RPMI8226 (cell line): Measurements from ENCODE around the gene MLXIPL.
A peak's percentile ranks its signal among the peaks of the same experiment; 100 is the strongest.
"Not testable (repeated sequence)": the region's sequence is repeated elsewhere in the genome, so short reads cannot be mapped to it uniquely, and the experiment has no call there.

Experiments used
- DNase-seq: peaks from one replicate; pipeline ENCODE4 v3.0.0-alpha.2; 2015

MLXIPL gene

DNA sequence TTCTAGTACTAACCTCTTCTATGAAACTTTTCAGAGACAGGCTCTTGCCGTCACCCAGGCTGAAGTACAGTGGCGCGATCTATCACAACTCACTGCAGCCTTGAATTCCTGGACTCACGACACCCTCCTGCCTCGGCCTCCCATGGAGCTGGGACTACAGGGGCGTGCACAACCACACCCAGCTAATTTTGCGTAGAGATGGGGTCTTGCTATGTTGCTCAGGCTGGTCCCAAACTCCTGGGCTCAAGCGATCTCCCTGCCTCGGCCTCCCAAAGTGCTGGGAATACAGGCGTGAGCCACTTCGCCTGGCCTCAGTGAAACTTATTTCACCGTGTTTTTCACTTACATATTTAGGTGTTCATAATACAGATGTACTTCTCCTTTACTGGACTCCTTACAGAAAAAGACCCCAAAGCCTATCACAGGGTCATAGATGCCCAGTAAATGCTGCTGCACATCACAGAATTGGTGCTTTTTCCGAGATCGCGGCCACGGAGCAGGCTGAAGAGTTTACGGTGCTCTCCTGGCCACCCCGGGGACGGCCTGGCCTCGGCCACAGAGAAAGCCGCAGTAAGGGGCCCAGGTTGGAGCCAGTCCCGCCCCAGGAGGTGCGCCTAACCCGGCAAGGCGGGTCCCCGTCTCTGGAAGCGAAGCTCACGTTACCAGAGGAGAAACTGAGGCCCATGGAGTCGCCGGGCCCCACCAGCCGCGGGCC, 46.5 kb downstream of the MLXIPL start:
- peak; percentile 37 for DNase-seq

DNA sequence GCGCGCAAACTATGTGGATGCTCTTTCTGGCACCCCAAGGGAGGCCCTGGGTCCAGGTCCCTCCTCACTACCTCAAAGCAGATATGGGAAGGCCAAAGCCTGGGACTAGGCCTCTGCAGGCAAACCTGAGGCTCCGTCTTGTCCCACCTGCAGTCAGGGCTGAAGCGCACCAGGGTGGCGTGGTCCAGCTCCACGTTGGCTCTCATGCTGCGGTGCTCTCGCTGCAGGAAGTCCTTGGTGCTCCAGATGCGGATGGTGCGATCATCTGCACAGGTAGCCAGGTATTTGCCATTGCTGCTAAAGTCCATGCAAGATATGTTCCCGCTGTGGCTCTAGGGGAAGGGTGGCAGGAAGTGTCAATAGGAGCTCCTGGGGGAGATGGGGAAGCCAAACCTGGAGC, 50.5 kb downstream of the MLXIPL start:
- no peak for DNase-seq

- no peak for DNase-seq
Measured at GRCh38 chr7:73573276-73573675, 51.0 kb downstream of the MLXIPL start.

GRCh38 chr7:73572767-73573186, 51.5 kb downstream of the MLXIPL start:
- DNase-seq, result no peak

DNA sequence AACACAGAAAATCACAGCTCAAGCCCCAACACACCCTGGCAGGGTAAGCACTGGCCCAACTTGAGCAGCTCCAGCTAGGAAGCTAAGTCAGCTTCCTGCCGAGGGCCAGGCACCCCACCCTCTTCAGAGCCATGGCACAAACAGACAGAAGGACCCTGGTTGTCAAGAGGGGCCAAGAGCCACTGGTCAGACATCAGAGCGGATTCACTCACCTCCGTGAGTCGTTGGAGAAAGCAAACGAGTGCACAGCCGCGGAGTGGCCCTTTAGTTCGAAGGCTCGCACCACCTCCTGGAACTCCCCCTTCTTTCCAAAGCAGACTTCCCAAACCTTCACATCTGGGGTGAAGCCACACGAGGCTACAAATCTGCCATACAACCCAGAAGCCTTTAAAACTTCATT, 53.3 kb downstream of the MLXIPL start:
- no peak for DNase-seq

DNA sequence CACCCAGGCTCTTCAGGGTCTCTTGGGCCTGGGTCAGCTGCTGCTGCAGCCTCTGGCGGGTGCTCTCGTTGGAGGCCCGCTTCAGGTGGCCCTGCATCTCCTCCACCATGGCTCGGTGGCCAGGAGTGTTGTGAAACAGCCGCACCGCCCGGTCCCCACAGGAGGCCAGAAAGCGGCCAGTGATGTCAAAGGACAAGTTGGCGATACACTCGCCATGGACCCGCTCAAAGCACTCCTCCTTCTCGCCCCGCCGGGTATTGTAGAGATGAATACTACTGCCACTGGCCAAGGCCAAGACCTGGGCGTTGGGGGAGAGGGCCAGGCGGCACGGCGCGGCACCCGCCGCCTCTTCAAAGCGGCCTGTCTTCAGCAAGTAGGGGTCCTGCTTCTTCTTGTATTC, 53.8 kb downstream of the MLXIPL start:
- no peak for DNase-seq

GRCh38 chr7:73569042-73569608, 55.2 kb downstream of the MLXIPL start:
- no peak for DNase-seq

DNA sequence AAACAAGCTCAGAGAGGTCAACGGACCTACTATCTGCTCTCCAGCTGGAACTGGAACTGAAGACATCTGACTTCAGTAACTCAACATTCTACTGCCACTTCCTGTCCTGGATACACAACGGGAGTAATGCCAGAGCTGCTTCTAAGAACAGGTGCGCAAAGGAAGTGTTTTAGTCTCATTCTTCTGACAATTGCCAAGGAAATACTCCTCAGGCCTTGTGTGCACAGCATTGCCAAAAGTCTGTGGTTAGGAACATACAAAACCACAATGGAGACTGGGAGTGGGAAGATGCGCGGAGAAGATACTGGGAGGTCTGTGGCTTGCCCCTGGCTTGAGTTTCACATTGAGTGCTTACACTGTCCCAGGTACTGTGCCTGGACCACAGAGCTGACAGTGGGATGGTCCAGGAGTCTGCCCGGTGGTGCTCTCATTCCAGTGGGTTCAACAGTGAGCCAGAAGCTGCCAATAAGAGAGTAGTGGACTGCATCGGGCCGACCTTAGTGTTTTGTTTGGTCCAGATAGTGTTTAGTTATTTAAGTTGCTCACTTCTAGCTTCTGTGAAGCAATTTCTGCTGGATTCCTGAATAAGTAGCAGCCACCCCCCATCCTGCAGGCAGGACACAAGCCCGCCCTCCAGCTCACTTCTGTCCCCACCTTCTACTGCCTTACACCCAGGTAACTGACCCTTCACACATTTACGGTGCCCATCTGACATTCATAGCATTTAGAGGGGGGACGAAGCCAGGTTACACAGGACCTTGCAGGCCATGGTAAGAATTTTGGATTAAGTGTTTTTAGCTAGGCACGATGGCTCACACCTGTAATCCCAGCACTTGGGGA, 56.3 kb downstream of the MLXIPL start:
- DNase-seq, result peak; percentile 74

DNA sequence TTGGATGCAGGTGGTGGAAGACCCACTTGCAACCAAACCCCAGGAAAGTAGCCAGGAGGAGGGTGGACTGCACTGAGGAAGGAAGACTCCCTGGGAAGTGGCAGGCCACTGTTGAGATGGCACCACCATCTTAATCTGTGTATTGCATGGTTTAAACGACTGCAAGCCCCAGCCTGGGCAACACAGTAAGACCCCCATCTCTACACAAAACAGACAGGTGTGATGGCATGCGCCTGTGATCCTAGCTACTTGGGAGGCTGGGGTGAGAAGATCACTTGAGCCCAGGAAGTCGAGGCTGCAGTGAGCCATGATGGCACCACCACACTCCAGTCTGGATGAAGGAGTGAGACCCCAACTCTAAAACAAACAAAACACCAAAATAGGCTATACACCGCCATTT, 57.2 kb downstream of the MLXIPL start:
- DNase-seq, result no peak

DNA sequence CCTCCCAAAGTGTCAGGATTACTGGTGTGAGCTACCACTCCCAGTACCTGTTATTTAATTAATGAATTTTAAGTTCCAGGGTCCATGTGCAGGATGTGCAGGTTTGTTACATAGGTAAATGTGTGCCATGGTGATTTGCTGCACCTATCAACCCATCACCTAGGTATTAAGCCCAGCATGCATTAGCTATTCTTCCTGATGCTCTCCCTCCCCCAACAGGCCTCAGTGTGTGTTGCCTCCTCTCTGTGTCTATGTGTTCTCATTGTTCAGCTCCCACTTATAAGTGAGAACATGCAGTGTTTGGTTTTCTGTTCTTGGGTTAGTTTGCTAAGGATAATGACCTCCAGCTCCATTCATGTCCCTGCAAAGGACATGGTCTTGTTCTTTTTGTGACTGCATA, 57.9 kb downstream of the MLXIPL start:
- DNase-seq, result not testable (repeated sequence)

- no peak for DNase-seq
Measured at GRCh38 chr7:73565675-73566340, 58.5 kb downstream of the MLXIPL start.

DNA sequence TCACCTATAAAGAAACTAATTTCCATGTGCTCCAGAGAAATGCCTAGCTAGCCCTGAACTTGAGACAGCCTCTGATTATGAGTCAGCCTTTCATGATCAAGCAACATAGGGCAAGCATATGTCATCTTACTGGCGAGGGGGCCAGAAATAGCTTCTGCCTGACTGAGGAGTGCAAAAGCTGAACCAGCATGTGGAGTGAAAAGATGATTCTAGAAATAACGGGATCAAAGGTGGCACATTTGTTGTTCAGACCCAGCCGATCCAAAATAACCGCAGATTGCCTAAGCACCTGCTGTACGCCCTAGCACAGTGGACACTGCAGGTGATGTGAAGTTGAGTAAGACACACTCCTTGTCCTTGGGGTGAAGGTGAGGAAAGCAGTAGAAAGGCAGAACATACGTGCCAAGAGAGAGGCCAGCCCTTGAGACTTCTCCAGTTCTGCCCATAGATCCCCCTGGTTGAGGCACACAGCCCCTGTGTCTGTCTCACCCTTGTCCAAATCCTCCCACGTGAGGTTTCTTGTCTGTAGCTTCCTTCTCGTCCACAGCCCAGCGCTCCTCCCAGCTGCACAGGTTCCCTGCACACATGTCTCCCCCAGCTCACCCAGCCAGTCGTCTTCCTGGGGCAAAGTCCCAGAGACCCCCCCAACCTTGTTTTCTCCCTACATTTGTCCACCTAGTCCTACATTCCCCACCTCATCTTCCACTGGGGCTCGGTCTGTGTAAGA, 64.0 kb downstream of the MLXIPL start:
- DNase-seq, result peak; percentile 67

- peak; percentile 93 for DNase-seq
Measured at GRCh38 chr7:73557397-73558257, 66.7 kb downstream of the MLXIPL start, which contains the start of gene BCL7B. BCL7B (minus strand) TSS chr7:73557690; CDS start chr7:73557578, 112 bp downstream.

DNA sequence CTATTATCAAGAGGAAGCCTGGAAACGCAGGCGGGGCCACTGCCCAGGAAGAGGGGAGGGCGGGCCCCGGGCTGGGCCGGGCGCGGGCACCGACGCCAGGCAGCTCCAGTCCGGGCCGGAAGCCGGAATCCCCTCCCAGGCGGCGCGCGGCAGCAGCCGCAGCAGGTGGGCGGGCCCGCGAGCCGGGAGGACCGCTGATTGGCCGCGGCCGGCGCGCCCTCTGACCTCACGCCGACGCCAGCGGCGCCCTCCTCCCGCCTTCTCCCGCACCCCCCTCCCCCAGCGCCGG, 67.3 kb downstream of the MLXIPL start:
- DNase-seq, result peak; percentile 98

DNA sequence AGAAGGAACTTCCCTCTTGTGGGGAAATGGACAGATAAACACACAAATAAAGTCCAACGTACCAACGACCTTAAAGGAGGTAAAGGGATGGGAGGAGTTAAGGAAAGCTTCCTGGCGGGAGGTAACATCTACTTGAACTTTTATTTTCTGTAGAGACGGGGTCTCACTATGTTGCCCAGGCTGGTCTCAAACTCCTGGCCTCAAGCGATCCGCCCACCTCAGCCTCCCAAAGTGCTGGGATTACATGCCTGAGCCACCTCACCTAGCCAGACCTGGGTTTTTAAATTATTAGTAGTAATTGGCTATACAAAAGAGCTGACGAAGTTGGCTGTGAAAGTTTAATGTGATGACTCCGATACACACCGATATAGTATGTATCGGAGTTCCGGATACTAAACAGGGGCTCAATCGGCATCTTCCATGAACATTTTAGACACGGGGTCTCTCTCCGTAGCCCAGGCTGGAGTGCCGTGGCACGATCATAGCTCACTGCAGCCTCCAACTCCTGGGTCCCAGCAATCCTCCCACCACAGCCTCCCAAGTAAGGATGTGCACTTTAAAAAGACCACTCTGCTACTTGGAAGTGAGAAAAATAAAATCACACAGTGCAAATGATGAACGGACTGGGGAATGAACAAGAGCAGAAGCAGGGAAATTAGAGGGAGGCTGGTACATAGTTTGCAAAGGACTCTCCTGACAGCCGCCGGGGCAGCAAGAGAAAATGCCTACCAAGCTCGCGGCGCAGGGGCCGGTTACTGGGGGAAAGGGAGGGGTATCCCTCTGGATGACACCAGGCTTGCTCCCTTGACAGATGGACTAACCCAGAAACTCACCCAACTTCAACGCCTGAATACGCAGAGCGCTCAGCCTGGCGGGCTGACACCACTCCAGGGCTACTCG, 67.9 kb downstream of the MLXIPL start:
- no peak for DNase-seq

DNA sequence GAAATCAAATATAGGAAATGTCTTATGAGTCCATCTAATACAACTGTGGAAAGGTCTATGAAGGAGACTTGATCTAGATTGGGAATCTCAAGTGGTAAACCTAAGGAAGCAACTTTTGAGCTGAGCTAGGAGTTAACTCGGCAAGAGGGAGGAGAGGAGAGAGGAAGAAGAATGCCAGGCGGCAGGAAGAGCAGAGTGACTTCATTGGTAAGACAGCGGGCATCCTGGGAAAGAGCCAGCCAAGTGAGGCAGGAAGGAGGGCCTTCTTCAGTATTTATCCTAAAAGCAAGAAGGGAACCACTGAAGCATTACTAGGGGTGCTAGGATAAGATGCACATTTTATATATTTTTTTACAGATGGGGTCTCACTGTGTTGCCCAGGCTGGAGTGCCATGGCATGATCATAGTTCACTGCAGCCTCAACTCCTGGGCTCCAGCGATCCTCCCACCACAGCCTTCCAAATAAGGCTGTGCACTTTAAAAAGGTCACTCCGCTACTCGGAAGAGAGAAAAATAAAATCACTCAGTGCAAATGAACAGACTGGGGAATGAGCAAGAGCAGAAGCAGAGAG, 68.8 kb downstream of the MLXIPL start:
- DNase-seq, result no peak

- not testable (repeated sequence) for DNase-seq
Measured at GRCh38 chr7:73550093-73550492, 74.2 kb downstream of the MLXIPL start.

- no peak for DNase-seq
Measured at GRCh38 chr7:73549176-73549575, 75.1 kb downstream of the MLXIPL start.

- peak; percentile 75 for DNase-seq
Measured at GRCh38 chr7:73547841-73548240, 76.5 kb downstream of the MLXIPL start.

DNA sequence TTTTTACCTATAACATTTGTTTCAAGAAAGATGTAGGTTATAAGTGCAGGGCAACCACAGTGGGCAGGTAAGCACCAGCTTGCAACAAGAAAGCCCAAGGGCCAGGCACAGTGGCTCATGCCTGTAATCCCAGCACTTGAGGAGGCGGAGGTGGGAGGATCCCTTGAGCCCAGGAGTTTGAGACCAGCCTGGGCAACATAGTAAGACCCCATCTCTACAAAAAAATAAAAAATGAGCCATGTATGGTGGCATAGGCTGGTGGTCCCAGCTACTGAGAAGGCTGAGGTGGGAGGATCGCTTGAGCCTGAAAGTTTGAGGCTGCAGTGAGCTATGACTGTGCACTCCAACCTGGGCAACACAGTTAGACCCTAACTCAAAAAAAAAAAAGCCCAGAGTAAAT, 79.6 kb downstream of the MLXIPL start:
- DNase-seq, result no peak
